GM12891 (cell line): ENCODE results near the gene CELF2.

ENCODE experiments used
- POLR2A ChIP-seq: IDR thresholded peaks from 2 replicates; pipeline ENCODE4 v1.6.1; 2011; ENCODE audit warnings: low read depth, low read length, control low read depth
- POU2F2 ChIP-seq: IDR thresholded peaks from 2 replicates; pipeline ENCODE4 v1.6.1; 2011; ENCODE audit warnings: low read depth, mild to moderate bottlenecking, control low read depth, low read length, moderate library complexity

DNA sequence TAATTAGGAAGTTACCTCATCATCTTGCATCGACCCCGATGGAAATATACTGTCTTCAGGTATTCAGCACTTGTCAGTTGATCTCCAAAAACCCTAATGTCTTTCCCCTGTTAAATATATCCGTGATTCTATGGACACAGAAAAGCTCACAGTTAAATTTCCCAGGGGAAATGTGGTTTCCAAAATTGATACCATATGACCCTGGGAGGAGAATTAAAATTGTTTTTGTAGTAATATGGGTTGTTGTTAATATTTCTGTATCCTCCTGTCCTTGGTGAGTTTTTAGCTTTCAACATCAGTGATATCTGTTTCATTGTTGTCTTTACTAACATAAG lies 132.1 kb downstream of the CELF2 start:
- TF ChIP-seq POLR2A (no peak), POU2F2 (no peak)
